HG02678 (cell line): ENCODE data around the gene ARRDC4.
"Not testable (repeated sequence)": the region's sequence is repeated elsewhere in the genome, so short reads cannot be mapped to it uniquely, and the experiment has no call there.

Source experiments
- ATAC-seq: cut with Tn5 transposase; IDR thresholded peaks from one replicate; pipeline ENCODE4 v1.9.1; 2021; ENCODE audit warnings: mild to moderate bottlenecking, moderate library complexity; ENCODE audit not compliant: unreplicated experiment

The ARRDC4 gene

DNA sequence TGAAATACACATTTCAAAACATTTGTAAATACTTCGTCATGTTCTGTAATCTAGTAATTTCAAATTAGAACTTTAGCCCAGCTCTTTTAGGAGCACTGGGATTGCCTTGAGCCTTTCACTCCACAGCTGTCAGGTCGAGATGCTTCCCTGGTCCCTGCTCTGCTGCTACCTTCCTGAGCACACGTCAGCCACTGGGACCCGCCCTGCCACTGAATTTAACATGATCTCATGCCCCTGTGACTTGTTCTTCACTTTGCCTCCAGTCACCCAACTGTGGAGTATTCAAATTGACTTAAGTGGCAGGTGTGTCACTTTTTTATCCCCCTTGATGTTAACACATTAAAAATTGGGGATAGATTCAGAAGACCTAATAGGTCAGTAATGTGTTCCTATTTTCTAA lies 3.3 kb downstream of the ARRDC4 start:
- ATAC-seq: no peak

GRCh38 chr15:97966246-97966645 lies 5.7 kb downstream of the ARRDC4 start:
- no peak for ATAC-seq

DNA sequence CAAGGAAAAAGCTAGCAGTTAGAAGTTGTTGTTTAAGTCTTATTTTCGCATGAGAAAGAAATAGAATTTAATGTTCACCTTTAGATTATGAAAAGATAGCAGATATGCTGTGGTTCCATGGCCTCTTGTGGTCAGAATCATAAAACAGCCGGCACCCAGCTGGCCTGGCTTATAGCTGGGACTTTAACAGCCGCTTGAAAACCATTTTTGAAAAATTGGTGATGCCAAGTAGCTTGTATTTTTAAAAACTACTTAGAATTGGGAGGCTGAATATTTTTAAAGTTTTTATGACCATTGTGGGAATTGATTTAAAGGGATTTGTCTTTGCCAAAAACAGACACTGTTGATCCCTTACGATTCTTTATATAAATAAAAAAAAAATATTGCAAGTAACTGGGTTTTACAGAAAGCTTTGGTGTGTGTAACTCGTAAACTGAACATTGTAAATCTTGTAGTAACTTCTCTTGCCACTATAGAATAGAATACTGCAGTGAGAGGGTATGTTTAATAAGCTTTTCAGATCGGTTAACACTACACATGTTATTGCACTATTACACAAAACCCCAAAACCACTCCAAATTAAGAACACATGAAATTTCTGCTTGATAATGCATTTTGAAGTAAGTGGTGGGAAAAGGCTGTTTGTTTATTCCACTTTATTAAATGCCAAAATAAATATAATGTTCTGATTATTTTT lies 6.6 kb downstream of the ARRDC4 start:
- ATAC-seq: no peak

- no peak for ATAC-seq
Observed at GRCh38 chr15:97967881-97968280, 7.4 kb downstream of the ARRDC4 start.

- no peak for ATAC-seq
Observed at GRCh38 chr15:97968380-97968779, 7.9 kb downstream of the ARRDC4 start.

GRCh38 chr15:97972366-97972765 lies 11.9 kb downstream of the ARRDC4 start:
- no peak for ATAC-seq

- ATAC-seq: no peak
Observed at GRCh38 chr15:97976129-97976528, 15.6 kb downstream of the ARRDC4 start.

DNA sequence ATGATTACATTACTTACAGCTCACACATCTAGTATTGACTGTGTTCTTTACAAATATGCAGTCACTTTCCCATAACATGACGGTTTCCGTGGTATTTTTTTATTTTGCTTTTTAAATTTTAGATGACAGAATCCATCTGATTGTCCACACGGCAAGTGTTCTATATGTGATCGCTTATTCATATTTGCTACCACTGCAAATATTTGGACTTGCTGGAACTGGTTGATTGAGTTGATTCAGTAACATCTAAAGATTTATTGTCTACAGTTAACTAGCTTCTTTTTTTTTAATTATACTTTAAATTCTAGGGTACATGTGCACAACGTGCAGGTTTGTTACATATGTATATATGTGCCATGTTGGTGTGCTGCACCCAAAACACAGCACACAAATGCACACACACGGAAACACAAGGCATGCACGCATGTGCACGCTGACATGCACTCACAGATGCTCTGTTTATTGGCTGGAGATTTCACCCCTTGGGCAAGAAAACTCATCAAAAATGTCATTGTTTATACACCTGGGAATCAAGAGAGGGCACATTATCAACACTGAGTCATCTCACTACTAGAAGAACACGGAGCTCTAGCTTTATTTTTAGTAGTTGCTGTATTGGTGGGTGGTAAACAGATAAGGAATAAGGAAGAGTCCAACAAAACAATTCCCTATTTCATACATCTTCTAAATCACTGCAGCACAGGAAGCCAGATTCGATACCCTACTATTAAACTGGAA lies 16.4 kb downstream of the ARRDC4 start:
- no peak for ATAC-seq

DNA sequence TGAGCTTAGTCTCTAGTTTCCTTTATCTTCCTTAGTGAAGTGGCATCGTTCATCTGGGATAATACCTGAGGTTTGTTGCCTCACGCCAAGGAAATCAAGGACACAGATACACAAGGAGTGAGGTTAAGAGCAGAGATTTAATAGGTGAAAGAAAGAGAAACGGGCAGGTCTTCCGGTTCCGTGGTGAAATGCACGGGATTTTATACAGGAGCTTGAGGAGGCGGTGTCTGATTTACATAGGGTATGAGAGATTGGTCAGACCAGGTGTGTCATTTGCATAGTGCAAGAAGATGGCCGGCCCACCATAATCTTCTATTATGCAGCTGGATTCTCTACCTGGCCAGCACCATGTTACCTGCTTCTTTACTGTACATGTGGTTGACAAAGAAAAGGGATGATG lies 17.2 kb downstream of the ARRDC4 start:
- no peak for ATAC-seq

- no peak for ATAC-seq
Observed at GRCh38 chr15:97978401-97979139, 18.1 kb downstream of the ARRDC4 start.

- no peak for ATAC-seq
Observed at GRCh38 chr15:97979140-97979520, 18.6 kb downstream of the ARRDC4 start.

DNA sequence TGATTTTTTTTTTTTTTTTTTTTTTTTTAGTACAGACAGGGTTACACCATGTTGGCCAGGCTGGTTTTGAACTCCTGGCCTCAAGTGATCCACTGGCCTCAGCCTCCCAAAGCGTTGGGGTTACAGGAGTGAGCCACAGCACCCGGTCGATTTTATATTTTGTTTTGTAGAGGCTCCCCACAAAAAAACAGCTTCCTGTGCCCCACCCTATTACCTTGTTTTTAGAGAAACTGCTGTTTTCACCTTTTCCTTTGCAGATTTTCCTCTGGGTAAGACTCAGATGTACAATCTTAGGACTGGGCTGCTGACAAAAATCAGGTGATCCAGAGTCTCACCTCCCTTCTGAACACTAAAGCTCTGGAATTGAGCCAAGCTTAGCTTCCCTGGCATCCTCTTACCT lies 20.6 kb downstream of the ARRDC4 start:
- no peak for ATAC-seq

- ATAC-seq: no peak
Observed at GRCh38 chr15:97981758-97982157, 21.3 kb downstream of the ARRDC4 start.

DNA sequence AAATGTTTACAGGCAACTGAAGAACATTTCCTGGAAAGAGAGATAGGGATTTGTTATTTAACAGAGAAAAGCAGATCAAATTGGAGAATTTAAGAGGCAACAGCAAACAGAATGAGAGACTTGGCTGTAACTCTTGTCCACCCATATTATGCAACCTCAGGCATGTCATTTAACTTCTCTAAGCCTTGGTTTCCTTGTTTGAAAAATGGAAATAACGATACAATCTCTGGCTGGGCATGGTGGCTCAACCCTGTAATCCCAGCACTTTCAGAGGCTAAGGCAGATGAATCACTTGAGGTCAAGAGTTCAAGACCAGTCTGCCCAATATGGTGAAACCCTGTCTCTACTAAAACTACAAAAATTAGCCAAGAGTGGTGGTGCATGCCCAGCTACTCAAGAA lies 23.7 kb downstream of the ARRDC4 start:
- ATAC-seq: no peak

DNA sequence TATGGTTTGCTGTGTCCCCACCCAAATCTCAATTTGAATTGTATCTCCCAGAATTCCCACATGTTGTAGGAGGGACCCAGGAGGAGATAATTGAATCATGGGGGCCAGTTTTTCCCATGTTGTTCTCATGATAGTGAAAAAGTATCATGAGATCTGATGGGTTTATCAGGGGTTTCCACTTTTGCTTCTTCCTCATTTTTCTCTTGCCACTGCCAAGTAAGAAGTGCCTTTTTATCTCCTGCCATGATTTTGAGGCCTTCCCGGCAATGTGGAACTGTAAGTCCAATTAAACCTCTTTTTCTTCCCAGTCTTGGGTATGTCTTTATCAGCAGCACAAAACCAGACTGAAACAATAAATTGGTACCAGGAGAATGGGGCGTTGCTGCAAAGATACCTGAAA lies 25.5 kb downstream of the ARRDC4 start:
- not testable (repeated sequence) for ATAC-seq

DNA sequence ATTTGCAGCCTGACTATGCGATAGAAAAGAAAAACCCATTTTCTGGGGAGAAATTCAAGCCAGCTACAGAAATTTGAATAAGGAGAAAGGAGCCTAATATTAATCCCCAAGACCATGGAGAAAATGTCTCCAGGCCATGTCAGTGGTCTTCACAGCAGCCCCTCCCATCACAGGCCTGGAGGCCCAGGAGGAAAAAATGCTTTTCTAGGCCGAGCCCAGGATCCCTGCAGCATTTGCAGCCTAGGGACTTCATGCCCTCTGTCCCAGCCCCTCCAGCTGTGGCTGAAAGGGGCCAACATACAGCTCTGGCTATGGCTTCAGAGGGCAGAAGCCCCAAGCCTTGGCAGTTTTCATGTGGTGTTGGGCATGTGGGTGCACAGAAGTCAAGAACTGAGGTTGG lies 26.3 kb downstream of the ARRDC4 start:
- no peak for ATAC-seq

DNA sequence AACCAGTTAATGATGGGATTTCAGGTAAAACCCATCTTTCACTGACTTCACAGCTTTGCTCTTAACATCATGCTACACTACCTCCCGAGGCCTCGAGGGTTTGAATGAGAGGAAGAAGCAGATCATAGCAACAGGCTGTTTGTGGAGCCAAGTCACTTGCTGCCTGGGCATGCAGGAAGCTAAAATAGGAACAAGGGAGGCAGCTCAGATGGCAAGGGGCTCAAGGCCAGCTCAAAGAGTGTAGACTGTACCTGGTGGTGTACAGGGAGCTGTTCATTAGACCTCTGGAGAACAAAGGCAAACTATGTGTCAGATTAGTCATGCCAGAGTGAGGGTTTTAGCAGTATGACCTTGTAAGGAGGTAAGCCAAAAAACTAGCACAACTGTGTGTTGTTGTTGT lies 28.8 kb downstream of the ARRDC4 start:
- ATAC-seq: no peak

DNA sequence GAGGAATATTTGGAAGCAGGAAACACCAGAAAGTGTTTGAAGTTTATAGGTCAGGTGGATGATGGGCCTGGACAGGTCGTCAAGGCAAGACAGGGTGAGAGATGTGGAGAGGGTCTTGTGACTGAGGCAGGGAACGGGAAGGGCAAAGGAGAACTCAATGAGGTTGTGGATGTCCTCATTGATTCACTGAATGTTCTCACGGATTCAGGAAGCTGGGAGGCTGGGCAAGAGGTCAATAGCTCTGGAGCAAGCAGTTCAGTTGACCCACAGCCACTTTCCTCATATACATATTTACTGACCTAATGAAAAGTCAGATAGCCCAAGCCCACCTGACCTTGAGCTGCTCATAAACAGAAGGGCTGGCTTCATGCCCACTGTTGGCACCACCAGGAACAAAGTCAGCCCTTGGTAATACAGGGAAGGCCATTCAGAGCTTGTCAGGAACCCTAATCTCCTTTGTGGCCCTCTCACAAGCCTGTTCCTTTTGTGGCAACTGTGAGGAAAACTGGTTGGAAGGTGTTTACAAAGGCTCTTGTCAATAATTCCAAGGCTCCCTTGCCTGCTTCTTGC lies 31.6 kb downstream of the ARRDC4 start:
- no peak for ATAC-seq

- ATAC-seq: no peak
Observed at GRCh38 chr15:97992823-97993222, 32.3 kb downstream of the ARRDC4 start.

GRCh38 chr15:97993310-97993738 lies 32.8 kb downstream of the ARRDC4 start:
- ATAC-seq: no peak

- ATAC-seq: no peak
Observed at GRCh38 chr15:97994236-97994635, 33.7 kb downstream of the ARRDC4 start.

DNA sequence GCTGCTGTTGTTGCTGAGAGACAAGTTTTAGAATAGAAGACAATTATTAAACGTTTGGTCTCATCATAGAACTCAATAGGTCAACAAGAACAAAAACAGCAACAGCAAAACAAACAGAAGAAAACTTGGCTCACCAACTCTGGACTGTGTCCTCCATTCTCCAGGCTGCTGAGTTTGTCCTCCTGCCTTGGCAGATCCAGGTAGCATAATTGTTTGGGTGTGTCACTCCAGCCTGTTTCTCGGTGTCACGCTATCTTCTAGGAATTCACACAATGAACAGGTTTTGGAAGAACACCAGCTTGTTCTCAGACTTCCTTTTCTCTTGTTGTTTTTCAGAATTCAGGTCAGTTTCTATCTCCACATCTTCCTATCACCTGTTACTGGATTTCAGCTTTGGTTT lies 34.7 kb downstream of the ARRDC4 start:
- no peak for ATAC-seq
